ENCODE results near the gene ST6GALNAC1. TPM values are rescaled to one million over a fixed set of nuclear protein-coding genes. Genes with fewer than 3 reads are reported as not detected.

The ST6GALNAC1 gene
- total RNA-seq, 6 experiments from 2014 or later: not detected

- no peak for DNase-seq
- TF ChIP-seq CTCF (IDR thresholded peaks at IDR 0.05): no peak
- no peaks in the 10 kb centered on the region for H3K4me1 Mint-ChIP-seq (ENCODE audit: low read depth)
These were observed 3.2 kb upstream of the ST6GALNAC1 start for GRCh38 chr17:76646712-76647111.

GRCh38 chr17:76645481-76645880 lies 1.9 kb upstream of the ST6GALNAC1 start:
- H3K4me3 Mint-ChIP-seq: no peak overlapping the region
- TF ChIP-seq CTCF (IDR thresholded peaks at IDR 0.05): no peak
- H3K9me3 Mint-ChIP-seq: peaks cover 9% of the 10 kb centered on the region
- no peak overlapping the region for H3K27ac Mint-ChIP-seq
- peaks cover 50% of the 10 kb centered on the region for H3K27me3 Mint-ChIP-seq (ENCODE audit: insufficient read depth)
- H3K4me1 Mint-ChIP-seq (ENCODE audit: low read depth): no peaks in the 10 kb centered on the region
- peaks cover 4% of the 10 kb centered on the region; the same call in 1 of the 2 replicates for H3K36me3 Mint-ChIP-seq (ENCODE audit: low read depth)
- no peak for DNase-seq

More at GRCh38 chr17:76646712-76647111, 3.2 kb upstream of the ST6GALNAC1 start:
- Mint-ChIP-seq H3K4me3 (no peak overlapping the region), H3K27me3 (ENCODE audit: insufficient read depth) (peaks cover 56% of the 10 kb centered on the region), H3K27ac (no peak overlapping the region), H3K36me3 (ENCODE audit: low read depth) (peaks cover 7% of the 10 kb centered on the region; the same call in 1 of the 2 replicates), H3K9me3 (peaks cover 9% of the 10 kb centered on the region)

GRCh38 chr17:76644995-76645394 lies 1.4 kb upstream of the ST6GALNAC1 start:
- Mint-ChIP-seq H3K4me1 (ENCODE audit: low read depth) (no peaks in the 10 kb centered on the region), H3K4me3 (no peak overlapping the region), H3K9me3 (peaks cover 9% of the 10 kb centered on the region), H3K27me3 (ENCODE audit: insufficient read depth) (peaks cover 52% of the 10 kb centered on the region), H3K27ac (no peak overlapping the region), H3K36me3 (ENCODE audit: low read depth) (peaks cover 4% of the 10 kb centered on the region; the same call in 1 of the 2 replicates)
- no peak for DNase-seq
- no peak for TF ChIP-seq CTCF (IDR thresholded peaks at IDR 0.05)

- H3K4me3 Mint-ChIP-seq: no peak overlapping the region
- TF ChIP-seq CTCF (IDR thresholded peaks at IDR 0.05): no peak
- peaks cover 52% of the 10 kb centered on the region for H3K27me3 Mint-ChIP-seq (ENCODE audit: insufficient read depth)
- H3K4me1 Mint-ChIP-seq (ENCODE audit: low read depth): no peaks in the 10 kb centered on the region
- H3K9me3 Mint-ChIP-seq: peaks cover 9% of the 10 kb centered on the region
- no peak for DNase-seq
- H3K27ac Mint-ChIP-seq: no peak overlapping the region
- H3K36me3 Mint-ChIP-seq (ENCODE audit: low read depth): peaks cover 4% of the 10 kb centered on the region; the same call in 1 of the 2 replicates
These were observed 563 bp downstream of the ST6GALNAC1 start for GRCh38 chr17:76642994-76643393.

GRCh38 chr17:76642032-76642561 lies 1.5 kb downstream of the ST6GALNAC1 start:
- no peak for DNase-seq
- no peak overlapping the region for H3K27ac Mint-ChIP-seq
- no peak for TF ChIP-seq CTCF (IDR thresholded peaks at IDR 0.05)
- H3K9me3 Mint-ChIP-seq: peaks cover 9% of the 10 kb centered on the region
- peaks cover 50% of the 10 kb centered on the region for H3K27me3 Mint-ChIP-seq (ENCODE audit: insufficient read depth)
- H3K36me3 Mint-ChIP-seq (ENCODE audit: low read depth): peaks cover 4% of the 10 kb centered on the region; the same call in 1 of the 2 replicates
- H3K4me3 Mint-ChIP-seq: no peak overlapping the region
- H3K4me1 Mint-ChIP-seq (ENCODE audit: low read depth): no peaks in the 10 kb centered on the region

Measured in HFFc6 (cell line).